HG03060 (cell line): ENCODE results near the gene CFAP45.

Source experiments
- ATAC-seq: cut with Tn5 transposase; IDR thresholded peaks from one replicate; pipeline ENCODE4 v1.9.1; 2021; ENCODE audit warnings: low read depth, moderate number of reproducible peaks; ENCODE audit not compliant: unreplicated experiment

CFAP45 gene

GRCh38 chr1:159883134-159883533 is 16.8 kb downstream of the CFAP45 start:
- ATAC-seq: no peak

GRCh38 chr1:159882527-159882862 is 17.5 kb downstream of the CFAP45 start:
- no peak for ATAC-seq

GRCh38 chr1:159881622-159882526 is 18.1 kb downstream of the CFAP45 start:
- ATAC-seq: no peak

- no peak for ATAC-seq
These were observed 19.5 kb downstream of the CFAP45 start for GRCh38 chr1:159880430-159880829.

- no peak for ATAC-seq
These were observed 20.0 kb downstream of the CFAP45 start for GRCh38 chr1:159879977-159880376.

- no peak for ATAC-seq
These were observed 20.8 kb downstream of the CFAP45 start for GRCh38 chr1:159879136-159879535.

GRCh38 chr1:159877695-159878444 is 22.1 kb downstream of the CFAP45 start:
- ATAC-seq: no peak

GRCh38 chr1:159873530-159874143 is 26.3 kb downstream of the CFAP45 start:
- no peak for ATAC-seq

GRCh38 chr1:159872891-159873290 is 27.1 kb downstream of the CFAP45 start:
- ATAC-seq: no peak

- no peak for ATAC-seq
These were observed 29.3 kb downstream of the CFAP45 start for GRCh38 chr1:159870704-159871103.

- no peak for ATAC-seq
These were observed 30.4 kb downstream of the CFAP45 start for GRCh38 chr1:159869607-159870006.

- no peak for ATAC-seq
These were observed 30.8 kb downstream of the CFAP45 start for GRCh38 chr1:159869173-159869572.

- no peak for ATAC-seq
These were observed 31.2 kb downstream of the CFAP45 start for GRCh38 chr1:159868766-159869165.

- no peak for ATAC-seq
These were observed 32.3 kb downstream of the CFAP45 start for GRCh38 chr1:159867664-159868026.

- ATAC-seq: no peak
These were observed 32.9 kb downstream of the CFAP45 start for GRCh38 chr1:159866905-159867663.

GRCh38 chr1:159866066-159866465 is 33.9 kb downstream of the CFAP45 start:
- ATAC-seq: no peak

GRCh38 chr1:159864262-159864661 is 35.7 kb downstream of the CFAP45 start:
- ATAC-seq: no peak

GRCh38 chr1:159862557-159862956 is 37.4 kb downstream of the CFAP45 start, which contains the start of gene VSIG8:
Gene VSIG8, minus strand, starts transcription at chr1:159862657. Its CDS starts 136 bp downstream, at chr1:159862521.
- ATAC-seq: no peak

- no peak for ATAC-seq
These were observed 37.9 kb downstream of the CFAP45 start for GRCh38 chr1:159862031-159862430.

GRCh38 chr1:159861218-159861617 is 38.7 kb downstream of the CFAP45 start:
- ATAC-seq: no peak

GRCh38 chr1:159860456-159860855 is 39.5 kb downstream of the CFAP45 start:
- ATAC-seq: no peak
